Neural cell (in vitro differentiated cells): ENCODE data around the gene AUNIP. TPM values are rescaled to one million over a fixed set of nuclear protein-coding genes. Genes with fewer than 3 reads are reported as not detected.

Experiments used
- H2AFZ ChIP-seq: fragments of 200-600, 300-800 bp; sonication (generic), shearing (Covaris generic); 2 replicates; pipeline ENCODE4 v1.6.0; 2014; ENCODE audit warnings: low read depth, mild to moderate bottlenecking, antibody characterized with exemption, low read length, moderate library complexity
- H3F3A ChIP-seq: fragments of 200-600 bp; shearing (Covaris generic); 2 replicates; pipeline ENCODE4 v1.6.1; 2016; ENCODE audit warnings: mild to moderate bottlenecking, moderate library complexity, mixed read lengths, antibody characterized with exemption, low read length; ENCODE audit not compliant: insufficient read depth, poor library complexity, severe bottlenecking
- H3K27ac ChIP-seq: fragments of 200-600, 300-800 bp; sonication (generic), shearing (Covaris generic); 2 replicates; pipeline ENCODE4 v1.5.1; 2014; ENCODE audit warnings: mild to moderate bottlenecking, low read length, moderate library complexity
- H3K27me3 ChIP-seq: fragments of 300-800, 200-600 bp; sonication (generic), shearing (Covaris generic); 2 replicates; pipeline ENCODE4 v1.6.0; 2014; ENCODE audit warnings: mild to moderate bottlenecking, low read depth, low read length, moderate library complexity; ENCODE audit not compliant: insufficient read depth
- H3K36me3 ChIP-seq: fragments of 300-800, 200-600 bp; sonication (generic), shearing (Covaris generic); 2 replicates; pipeline ENCODE4 v1.5.1; 2014; ENCODE audit warnings: mild to moderate bottlenecking, antibody characterized with exemption, low read length, moderate library complexity; ENCODE audit not compliant: insufficient read depth
- H3K4me2 ChIP-seq: fragments of 300-800, 200-600 bp; sonication (generic), shearing (Covaris generic); 2 replicates; pipeline ENCODE4 v1.6.0; 2014; ENCODE audit warnings: mild to moderate bottlenecking, low read length
- H3K4me3 ChIP-seq: fragments of 300-800, 200-600 bp; sonication (generic), shearing (Covaris generic); 2 replicates; pipeline ENCODE4 v1.5.1; 2014; ENCODE audit warnings: mild to moderate bottlenecking, low read length, moderate library complexity
- H3K79me2 ChIP-seq: fragments of 200-600 bp; shearing (Covaris generic); replicated peaks from 2 replicates; pipeline ENCODE4 v1.6.0; 2014; ENCODE audit warnings: mild to moderate bottlenecking, low read length, moderate library complexity; ENCODE audit not compliant: insufficient read depth
- H3K9ac ChIP-seq: fragments of 300-800, 200-600 bp; sonication (generic), shearing (Covaris generic); 2 replicates; pipeline ENCODE4 v1.6.1; 2016; ENCODE audit warnings: mild to moderate bottlenecking, low read length, mixed read lengths
- H3K9me2 ChIP-seq: fragments of 200-600 bp; shearing (Covaris generic); 2 replicates; pipeline ENCODE4 v1.6.1; 2016; ENCODE audit warnings: mild to moderate bottlenecking, low read length, mixed read lengths; ENCODE audit not compliant: insufficient read depth
- H3K9me3 ChIP-seq: fragments of 200-600, 300-800 bp; sonication (generic), shearing (Covaris generic); 2 replicates; pipeline ENCODE4 v1.6.1; 2016; ENCODE audit warnings: mild to moderate bottlenecking, mixed run types, low read length, moderate library complexity, mixed read lengths
- H4K20me1 ChIP-seq: fragments of 200-600 bp; shearing (Covaris generic); 2 replicates; pipeline ENCODE4 v1.6.1; 2016; ENCODE audit warnings: mild to moderate bottlenecking, mixed run types; ENCODE audit not compliant: insufficient read depth
- CTCF ChIP-seq: fragments of 450-650 bp; IDR thresholded peaks from 2 replicates; pipeline ENCODE4 v1.5.1; 2014; ENCODE audit warnings: antibody characterized with exemption, mild to moderate bottlenecking, moderate library complexity; ENCODE audit not compliant: poor library complexity, severe bottlenecking
- EP300 ChIP-seq: fragments of 450-650 bp; conservative IDR thresholded peaks from 2 replicates; pipeline ENCODE4 v1.6.1; 2014; ENCODE audit warnings: antibody characterized with exemption, mild to moderate bottlenecking, moderate library complexity; ENCODE audit not compliant: poor library complexity, severe bottlenecking
- EZH2 ChIP-seq: fragments of 200-600, 300-800 bp; shearing (Covaris generic), sonication (generic); IDR thresholded peaks from 2 replicates; pipeline ENCODE4 v1.6.1; 2014; ENCODE audit warnings: antibody characterized with exemption, low read length, borderline replicate concordance, mild to moderate bottlenecking; ENCODE audit not compliant: insufficient read depth, poor library complexity, severe bottlenecking
- MXI1 ChIP-seq: fragments of 450-650 bp; conservative IDR thresholded peaks from 2 replicates; pipeline ENCODE4 v1.6.1; 2014; ENCODE audit warnings: antibody characterized with exemption, mild to moderate bottlenecking; ENCODE audit not compliant: poor library complexity, severe bottlenecking
- POLR2AphosphoS5 ChIP-seq: IDR thresholded peaks from 2 replicates; pipeline ENCODE4 v1.6.1; 2012
- RAD21 ChIP-seq: fragments of 450-650 bp; conservative IDR thresholded peaks from 2 replicates; pipeline ENCODE4 v1.6.1; 2014; ENCODE audit warnings: antibody characterized with exemption, mild to moderate bottlenecking, moderate library complexity
- REST ChIP-seq: IDR thresholded peaks from 2 replicates; pipeline ENCODE4 v1.6.1; 2012; ENCODE audit warnings: borderline replicate concordance
- SMC3 ChIP-seq: fragments of 450-650 bp; conservative IDR thresholded peaks from 2 replicates; pipeline ENCODE4 v1.6.1; 2014; ENCODE audit warnings: antibody characterized with exemption, mild to moderate bottlenecking, moderate library complexity; ENCODE audit not compliant: poor library complexity
- TAF1 ChIP-seq: IDR thresholded peaks from 2 replicates; pipeline ENCODE4 v1.6.1; 2012; ENCODE audit warnings: low read depth
- polyA plus RNA-seq: library from polyadenylated mRNA; depleted of rRNA; stranded (reverse); fragments of >200 nt; gene quantifications from 2 replicates; pipeline ENCODE4 v1.2.3, GENCODE V29; 2014

AUNIP gene
- polyA plus RNA-seq, 1 donor from 2014 or later, result 0.48 TPM

DNA sequence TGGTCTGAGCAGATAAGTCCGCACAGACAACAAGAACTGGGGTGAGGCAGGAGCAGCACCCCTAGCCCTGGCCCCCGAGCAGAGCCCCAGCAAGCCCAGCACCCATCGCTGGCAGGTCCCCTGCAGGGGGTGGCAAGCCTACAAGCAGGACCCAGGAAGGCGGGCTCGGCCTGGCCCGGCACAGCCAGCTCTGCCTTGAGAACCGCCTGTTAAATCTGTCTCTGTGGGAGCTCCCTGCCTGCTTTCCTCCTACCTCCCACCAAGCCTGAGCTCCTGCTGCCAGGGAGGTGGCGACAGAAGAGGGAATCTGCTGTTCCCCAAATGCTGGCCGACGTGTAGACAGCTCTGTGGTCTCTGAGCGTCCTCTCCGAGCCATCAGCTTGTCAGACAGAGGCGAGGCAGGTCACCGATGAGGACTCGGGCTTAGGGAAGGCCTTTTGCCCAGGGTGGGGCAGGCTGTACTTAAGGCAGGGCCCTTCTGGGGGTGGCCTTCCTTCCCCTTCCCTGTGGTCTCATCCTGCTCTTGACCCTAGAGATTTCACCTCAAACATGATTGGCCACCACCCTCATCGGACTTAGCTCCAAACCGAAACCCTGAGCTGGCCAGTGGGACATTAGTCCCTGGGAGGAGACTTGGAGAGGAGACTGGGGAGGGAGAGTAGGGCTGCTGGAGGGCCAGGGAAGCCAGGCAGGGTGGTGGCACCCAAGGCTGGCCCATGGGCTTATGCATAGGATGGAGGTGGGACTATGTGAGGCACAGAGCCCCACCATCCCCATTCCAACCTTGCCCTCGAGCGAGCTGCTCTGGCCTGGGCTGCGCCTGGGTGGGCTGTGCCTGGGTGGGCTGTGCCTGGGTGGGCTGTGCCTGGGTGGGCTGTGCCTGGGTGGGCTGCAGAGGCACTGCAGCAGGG lies 51.5 kb downstream of the AUNIP start:
- Histone ChIP-seq H3K4me2 (no peak overlapping the region), H4K20me1 (no peaks in the 10 kb centered on the region), H3K9me2 (no peaks in the 10 kb centered on the region), H3K27me3 (no peaks in the 10 kb centered on the region), H3K27ac (no peak overlapping the region), H3K4me3 (no peak overlapping the region), H3F3A (no peaks in the 10 kb centered on the region), H2AFZ (no peak overlapping the region), H3K9ac (no peak overlapping the region), H3K36me3 (no peaks in the 10 kb centered on the region), H3K9me3 (no peaks in the 10 kb centered on the region), H3K79me2 (no peaks in the 10 kb centered on the region)
- TF ChIP-seq CTCF (no peak), RAD21 (no peak), REST (no peak), MXI1 (no peak), TAF1 (no peak), POLR2AphosphoS5 (no peak), EP300 (no peak), SMC3 (no peak), EZH2 (no peak)

DNA sequence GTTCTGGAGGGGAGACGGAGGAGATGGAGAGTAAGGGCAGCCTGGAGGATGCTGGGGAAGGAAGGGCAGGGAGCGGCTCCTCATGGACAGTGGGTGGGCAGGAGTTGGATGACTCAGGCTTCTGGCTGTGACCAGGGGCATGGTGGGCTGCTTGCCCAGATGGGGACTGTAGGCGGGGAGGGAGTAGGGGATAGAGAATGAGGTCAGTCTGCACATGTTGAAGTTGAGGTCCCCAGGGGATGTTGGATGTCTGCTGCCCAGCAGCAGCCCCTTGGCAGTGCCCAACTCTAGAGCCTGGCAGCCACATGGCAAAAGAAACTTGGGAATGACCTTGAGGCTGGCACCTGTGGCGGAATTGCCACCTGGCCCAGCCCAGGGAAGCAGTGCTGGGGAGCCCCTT lies 52.8 kb downstream of the AUNIP start:
- Histone ChIP-seq H4K20me1 (no peaks in the 10 kb centered on the region), H3K9ac (no peak overlapping the region), H3K4me2 (no peak overlapping the region), H3K9me3 (no peaks in the 10 kb centered on the region), H2AFZ (no peak overlapping the region), H3K9me2 (no peaks in the 10 kb centered on the region), H3F3A (no peaks in the 10 kb centered on the region), H3K27ac (no peak overlapping the region), H3K36me3 (no peaks in the 10 kb centered on the region), H3K4me3 (no peak overlapping the region), H3K27me3 (no peaks in the 10 kb centered on the region), H3K79me2 (no peaks in the 10 kb centered on the region)
- TF ChIP-seq RAD21 (no peak), MXI1 (no peak), REST (no peak), POLR2AphosphoS5 (no peak), EZH2 (no peak), CTCF (no peak), TAF1 (no peak), SMC3 (no peak), EP300 (no peak)
